HCEC 1CT (cell line): Measurements from ENCODE around the gene FAAP20.

Experiments used
- DNase-seq: peaks from one replicate; pipeline ENCODE4 v3.0.0-alpha.2; 2017

Gene FAAP20

DNA sequence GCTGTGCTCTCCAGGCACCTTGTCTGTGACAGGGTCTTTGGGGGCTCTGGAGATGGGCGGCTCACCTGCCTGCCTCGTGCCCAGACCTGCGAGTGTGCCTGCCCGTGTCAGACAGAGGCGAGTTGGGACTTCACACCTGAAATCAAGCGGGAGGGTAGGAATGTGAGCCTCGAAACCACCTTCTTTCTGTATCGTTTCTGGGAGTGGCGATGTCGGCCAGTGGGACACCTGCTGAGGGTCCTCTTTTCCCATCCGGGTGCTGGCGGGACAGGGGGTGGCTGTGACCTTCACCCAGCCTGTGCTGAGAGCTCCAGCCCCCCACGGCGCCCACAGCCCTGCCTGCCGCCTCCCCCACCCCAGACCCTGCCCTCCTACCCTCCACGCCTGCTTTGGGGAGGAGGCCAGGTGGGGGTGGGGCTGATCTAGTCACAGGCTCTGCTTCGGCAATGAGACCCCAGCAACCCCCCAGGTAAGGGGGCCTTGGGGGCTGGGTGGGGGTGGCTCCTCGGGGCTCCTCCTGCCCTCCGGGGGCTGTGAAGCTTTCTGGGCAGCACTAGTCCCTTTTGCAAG lies 15.6 kb upstream of the FAAP20 start:
- no peak for DNase-seq

DNA sequence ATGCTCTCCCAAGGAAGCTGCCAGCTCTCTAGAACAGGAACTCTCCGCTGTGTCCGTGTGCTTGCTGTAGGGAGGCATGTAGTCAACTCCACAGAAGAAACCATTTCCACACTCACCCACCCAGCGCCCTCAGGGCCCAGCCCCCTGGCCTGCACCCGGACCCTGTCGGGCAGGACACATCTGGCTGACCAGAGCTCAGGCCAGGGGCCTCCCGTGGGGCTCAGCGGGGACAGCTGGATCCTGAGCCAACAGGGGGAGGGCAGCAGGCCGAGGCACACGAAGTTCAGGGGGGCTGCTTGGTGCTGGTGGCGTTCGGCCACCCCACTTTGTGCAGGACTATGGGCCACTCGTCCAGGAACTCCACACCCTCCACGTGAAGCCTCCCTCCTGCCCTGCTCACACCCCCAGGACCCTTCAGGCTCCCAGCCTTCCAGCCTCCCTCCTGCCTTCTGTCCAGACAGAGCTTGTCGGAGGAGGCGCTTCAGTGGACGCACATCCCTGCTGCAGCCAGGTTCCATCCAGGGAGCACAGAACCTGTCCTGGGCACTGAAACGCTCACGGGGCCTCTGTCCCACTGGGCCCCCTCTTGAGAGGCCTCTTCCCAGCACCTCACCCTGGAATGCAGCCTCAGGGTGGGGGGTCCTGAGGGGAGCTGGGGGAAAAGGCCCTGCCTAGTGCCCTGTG lies 15.0 kb upstream of the FAAP20 start:
- no peak for DNase-seq

DNA sequence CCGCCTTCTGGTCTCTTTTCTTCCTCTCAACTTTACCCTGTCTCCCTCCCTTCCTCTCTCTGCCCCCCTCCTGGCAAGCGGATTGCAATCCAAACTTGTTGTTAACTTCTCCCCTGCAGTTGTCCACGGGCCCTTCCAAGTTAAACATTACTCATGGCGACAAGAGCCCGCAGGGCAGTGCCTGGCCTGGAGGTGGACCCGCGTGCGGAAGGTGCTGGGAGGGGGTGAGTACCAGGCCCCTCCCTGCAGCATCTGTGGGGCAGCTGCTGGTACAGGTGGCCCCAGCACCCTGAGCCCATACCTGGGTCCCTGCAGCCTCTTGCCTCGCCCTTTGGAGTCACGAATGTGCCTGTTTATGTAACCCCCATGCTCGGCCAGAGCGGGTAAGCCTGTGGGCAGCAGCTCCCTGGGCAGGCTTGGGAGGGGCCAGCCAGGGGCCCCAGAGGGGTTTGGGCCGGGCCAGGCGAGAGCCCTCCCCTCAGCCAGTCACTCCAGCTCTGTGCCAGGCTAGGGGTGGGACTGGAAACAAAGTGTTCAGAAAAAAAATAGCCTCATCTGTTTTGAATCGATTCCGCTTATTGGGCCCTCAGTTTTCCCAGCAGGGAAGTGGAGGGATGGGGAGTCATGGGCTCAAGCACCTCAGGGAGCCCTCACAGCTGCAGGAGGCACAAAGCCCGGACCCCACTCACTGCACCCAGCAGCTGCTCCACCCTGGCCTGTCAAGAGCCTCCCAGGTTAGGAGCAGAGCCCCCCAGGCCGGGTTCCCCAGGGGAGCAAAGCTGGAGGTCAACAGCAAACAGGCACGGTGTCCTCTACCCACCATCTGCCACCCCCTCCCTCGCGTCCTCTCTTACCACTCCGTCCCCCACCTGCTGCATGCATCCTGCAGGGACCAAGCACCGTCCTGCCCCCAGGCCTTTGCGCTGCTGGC lies 14.0 kb upstream of the FAAP20 start:
- peak; percentile 22 for DNase-seq

DNA sequence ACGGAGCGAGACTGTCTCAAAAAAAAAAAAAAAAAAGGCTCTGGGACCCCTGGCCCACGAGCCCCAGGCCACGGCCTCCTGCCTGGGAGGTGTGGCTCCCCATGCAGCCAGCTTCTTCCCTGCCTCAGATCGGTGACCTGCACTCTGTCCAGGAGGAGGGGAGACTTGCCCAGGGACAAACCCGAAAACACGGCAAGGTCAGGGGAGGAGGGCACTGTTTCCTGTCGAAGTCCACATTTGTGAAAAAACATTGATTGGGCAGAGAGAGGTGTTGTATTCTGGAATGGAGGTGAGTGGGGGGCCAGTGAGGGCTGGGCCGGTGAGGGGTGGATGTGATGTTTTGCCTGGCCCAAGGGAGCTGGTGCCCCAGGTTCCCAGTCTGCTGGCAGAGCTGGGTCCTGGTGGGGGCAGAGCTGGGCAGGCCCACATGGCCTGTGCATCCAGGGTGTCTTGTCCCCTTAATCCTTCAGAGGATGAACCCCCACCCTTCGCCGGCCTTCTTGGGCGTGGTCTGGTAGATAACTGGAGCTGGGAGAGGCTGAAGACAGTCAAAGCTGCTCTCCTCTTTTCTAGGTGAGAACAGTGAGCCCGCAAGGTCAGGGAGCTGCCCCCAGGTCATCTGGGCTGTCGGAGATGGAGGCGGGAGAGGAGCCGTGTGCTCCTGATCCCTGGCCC lies 12.4 kb upstream of the FAAP20 start:
- DNase-seq = no peak

DNA sequence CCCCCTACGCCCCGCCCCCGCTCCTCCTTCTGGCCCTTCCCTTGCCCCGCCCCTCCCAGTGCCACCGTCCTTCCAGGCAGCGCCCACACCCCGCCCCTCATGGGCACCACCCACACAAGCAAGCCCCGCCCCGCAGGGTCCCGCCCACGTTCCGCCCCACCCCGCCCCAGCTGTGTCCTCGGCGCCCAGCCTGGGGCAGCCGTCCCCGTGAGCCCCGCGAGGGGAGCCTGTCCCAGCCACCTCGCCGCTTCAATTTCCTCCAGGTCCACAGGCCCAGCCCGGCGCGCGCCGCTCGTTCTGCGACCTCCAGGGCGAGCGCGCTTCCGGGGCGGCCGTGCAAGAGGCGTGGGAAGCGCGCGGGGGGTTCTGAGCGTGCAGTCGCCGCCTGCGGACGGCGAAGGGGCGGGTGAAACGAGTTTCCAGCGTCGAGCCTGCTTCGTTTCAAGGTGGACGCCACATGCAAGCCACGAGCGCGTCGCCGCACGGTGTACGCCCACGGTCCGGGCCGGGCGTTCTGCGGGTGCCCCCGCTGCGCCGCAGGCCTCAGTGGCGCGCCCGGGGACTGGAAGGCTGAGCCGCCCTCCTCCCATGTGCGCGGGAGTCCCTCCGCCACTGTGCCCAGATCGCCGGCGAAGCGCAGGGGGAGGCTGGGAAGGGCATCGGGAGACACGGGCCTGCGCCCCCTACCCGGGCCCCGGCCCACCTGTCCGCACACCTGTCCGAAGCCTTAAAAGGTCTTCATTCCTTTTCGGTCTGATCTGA lies 10.8 kb upstream of the FAAP20 start:
- DNase-seq = peak; percentile 93

DNA sequence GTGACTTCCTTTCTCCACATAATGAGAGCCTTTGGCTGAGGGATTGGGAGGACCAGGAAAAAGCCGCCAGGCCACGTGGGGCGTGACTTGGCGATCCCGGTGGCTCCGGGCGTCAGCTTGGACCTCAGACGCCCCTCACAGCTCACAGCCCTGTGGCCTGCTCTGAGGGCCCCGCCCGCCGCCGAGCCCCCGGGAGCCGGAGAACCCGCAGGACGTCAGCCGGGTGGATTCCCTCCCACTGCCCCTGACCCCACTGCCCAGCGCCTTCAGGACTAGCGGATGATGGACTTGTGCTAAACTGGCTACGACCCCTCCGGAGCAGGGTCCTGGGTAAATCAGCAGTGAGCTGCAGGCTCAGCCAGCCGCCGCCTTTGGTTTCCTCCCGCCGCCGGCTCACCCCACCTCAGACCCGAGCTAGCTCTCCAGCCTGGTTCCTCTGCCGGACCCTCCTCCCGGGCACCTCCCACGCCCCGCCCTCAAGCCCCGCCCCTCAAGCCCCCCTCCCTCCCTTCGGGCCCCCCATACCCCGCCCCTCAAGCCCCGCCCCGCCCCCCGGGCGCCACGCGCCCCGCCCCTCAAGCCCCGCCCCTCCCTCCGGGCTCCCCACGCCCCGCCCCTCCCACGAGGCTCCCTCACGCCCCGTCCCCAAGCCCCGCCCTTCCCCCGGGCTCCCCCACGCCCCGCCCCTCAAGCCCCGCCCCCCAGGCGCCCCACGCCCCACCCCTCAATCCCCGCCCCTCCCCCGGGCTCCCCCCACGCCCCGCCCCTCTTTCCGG lies 10.0 kb upstream of the FAAP20 start:
- DNase-seq = no peak

DNA sequence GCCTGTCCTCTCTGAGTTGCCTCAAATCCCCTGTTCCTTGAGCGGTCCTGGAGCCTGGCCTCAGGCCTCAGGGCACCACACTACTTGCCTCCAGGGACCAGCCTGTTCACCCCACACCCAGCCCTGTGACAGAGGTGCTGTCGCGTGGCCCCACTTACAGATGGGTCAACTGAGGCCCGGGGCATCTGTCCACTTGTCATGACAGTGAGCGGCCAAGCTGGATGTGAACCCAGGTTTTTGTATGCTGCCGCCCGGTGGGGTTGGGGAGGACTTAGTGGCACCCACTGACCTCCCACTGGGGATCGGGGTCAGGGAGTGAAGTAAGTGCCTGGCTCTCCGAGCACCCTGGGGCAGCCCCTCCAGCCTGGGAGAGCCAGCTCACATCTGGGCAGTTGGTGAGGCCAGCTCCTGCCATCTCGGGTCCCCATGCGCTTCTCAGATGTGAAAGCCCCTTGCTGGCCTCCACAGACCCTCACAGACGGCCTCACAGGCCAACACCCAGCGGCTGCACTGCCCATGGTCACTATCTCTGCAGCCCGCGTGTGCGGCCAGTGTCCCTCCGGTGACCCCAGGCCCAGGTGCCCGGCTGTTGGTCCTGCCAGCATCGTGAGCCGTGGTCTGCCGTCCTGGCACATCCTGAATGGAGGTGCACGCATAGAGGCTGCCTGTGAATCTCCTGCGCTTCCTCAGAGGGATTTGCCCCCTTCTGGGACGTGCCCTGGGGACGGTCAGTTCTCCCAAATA lies 9.3 kb upstream of the FAAP20 start:
- no peak for DNase-seq

DNA sequence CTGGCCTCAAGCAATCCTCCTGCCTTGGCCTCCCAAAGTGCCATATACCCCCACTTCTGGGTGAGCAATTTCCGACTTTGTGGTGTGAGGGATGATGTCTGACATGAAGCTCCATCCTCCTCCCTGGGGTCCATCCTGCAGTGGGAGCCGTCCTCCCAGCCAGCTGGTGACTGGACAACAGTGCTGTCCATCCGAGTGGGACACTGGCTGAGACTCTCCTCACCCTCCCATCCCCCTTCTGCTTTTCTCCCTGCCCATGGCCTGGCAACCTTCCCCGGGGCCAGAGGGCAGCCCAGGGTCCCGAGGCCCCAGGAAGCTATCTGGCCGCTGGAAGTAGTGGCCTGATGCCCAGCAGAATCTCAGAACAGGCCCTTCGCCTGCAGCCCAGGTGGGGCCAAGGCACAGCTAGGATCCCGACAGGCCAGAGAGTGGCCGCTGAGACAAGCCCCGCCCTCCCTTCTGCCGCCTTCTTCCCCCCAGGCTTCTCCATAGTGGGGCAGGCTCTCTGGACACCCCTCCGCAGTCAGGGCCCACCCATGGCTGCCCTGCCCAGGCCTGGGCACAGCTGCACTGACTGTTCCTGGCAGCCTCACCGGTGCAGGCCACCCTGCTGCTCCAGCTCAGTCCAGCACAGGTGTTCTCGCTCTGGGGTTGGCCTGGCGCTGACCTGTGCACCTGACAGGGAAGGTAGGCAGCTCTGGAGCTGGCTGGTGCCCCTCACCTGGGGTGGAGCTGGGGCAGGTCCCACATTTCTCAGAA lies 8.4 kb upstream of the FAAP20 start:
- DNase-seq = no peak

DNA sequence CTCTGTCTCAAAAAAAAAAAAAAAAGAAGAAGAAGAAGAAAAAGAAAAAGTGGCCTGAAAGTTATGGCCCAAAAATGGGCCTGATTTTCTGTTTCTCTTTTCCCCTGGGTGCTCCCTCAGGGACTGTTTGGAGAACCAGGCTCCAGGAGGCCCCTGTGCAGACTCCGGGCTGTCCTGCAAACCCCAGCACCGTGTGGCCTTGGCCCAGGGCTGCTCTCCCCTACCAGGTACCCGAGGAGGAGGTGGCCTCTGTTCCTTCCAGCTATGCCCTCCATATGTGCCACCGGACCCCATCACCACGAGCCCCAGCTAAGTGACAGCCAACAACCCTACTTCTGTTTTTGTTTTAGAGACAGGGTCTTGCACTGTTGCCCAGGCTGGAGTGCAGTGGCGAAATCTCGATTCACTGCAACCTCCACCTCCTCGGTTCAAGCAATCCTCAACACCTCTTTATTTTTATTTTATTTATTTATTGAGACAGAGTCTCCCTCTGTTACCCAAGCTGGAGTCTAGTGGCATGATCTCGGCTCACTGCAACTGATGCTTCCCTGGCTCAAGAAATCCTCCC lies 7.5 kb upstream of the FAAP20 start:
- no peak for DNase-seq

DNA sequence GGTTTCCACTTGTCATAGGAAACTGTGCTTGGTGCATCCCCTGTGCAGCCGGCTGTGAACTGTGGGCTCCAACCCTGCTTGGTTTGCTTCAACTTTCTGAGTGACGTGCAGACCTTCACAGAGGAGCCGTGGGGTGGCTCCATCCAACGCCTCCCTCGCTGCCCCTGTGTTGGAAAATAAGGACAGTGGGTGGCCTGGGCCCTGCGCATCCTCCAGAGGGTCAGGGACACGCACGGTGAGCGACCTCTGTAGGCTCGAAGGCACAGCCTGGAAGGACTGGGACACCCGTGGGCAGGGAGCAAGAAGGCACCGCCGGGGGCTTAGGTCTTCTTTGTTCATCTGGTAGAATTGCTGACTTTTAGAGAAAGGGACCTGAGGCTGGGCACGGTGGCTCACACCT lies 6.5 kb upstream of the FAAP20 start:
- no peak for DNase-seq

DNA sequence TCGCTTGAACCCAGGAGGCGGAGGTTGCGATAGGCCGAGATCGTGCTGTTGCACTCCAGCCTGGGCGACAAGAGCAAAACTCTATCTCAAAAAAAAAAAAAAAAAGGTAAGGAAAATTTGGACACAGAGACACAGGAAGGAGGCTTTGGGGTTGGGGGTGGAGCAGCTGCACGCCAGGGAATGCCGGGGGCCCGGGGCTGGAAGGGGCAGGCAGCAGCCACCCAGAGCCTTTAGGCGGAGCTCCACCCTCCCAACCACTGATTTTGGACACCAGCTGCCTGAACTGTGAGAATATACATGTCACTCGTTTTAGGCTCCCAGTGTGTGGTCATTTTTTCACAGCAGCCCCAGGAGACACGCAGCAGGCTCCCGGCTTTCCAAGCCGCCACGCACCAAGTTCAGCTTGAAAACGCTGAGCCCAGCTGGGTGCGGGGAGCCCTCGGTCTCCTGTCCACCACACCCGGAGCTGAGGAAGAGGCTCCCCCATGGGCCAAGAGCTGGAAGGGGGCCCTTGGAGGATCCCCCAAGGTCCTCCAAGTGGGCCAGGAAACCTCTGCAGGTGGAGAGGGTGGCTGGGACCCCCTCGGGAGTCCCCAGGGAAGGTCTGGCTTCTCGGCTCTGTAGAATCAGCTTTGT lies 5.9 kb upstream of the FAAP20 start:
- DNase-seq = no peak

DNA sequence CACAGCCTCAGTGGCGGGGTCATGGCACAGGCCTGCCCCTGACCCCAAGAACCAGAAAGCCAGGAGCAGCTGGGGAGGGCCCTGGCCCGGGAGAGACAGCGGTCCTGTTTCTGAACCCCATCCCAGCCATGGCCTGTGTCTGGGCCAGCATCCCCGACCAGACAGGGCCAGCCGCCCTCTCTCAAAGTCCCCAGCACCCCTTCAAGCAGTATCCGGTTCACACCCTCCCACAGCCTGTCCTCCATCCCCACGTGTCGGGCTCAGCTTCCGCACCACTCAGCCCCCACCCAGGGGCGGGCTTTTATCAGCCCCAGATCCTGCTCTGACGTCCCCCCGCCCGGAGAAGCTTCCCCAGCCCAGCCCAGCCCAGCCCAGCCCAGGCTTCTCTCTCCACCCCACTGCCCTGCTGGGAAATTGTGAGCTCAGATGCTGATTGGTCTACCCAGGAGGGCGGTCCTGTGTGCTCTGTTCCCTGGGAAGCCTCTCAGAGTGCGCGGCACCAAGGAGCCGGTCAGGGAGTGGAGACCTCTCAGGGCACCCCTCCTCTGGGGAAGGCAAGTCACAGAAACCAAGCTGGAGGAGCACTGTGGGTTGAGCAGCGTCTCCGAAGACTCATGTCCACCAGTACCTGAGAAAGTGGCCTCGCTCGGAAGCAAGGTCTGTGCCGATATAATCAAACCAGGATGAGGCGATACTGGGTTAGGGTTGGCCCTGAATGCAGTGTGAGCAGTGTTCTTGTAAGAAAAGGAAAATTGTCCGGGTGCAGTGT lies 4.7 kb upstream of the FAAP20 start:
- DNase-seq = peak; percentile 84

DNA sequence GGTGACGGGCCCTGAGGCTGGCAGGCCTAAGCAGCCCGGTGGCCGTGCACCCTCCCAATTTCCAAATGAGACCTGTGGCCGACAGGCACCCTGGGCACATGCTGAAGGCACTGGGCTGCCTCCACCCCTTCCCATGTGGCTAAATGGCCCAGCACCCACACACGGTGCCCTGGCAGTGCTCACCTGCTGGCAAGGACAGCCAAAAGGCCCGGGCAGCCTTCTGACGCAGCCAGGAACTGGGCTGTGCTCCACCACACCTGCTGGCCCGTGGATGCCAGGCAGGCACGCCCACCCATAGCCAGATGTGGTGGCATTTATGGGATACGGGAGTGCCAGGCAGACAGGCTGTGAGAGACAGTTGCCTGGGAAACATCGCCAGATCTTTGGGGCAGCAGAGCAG lies 4.0 kb upstream of the FAAP20 start:
- no peak for DNase-seq

DNA sequence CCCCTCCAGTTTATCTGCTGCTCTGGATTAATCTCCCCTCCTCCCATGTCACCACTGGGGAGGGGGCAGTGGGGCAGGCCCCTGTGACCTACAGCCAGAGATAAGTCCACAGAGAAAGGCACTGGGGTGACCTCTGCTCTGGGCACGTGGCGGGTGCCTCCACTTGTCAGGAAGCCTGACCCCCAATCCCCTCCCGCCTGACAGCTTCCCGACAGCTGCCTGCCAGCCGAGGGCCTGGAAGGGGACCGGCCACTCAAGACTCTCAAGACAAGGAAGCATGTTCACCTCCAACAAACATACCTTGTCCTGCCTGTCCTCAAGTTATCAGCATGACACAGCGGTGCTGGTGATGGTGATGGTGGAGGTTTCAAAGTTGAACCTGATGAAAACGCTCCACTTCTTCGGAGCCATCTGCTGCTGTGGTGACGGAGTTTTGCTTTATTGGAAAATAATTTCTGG lies 3.2 kb upstream of the FAAP20 start:
- DNase-seq = no peak

DNA sequence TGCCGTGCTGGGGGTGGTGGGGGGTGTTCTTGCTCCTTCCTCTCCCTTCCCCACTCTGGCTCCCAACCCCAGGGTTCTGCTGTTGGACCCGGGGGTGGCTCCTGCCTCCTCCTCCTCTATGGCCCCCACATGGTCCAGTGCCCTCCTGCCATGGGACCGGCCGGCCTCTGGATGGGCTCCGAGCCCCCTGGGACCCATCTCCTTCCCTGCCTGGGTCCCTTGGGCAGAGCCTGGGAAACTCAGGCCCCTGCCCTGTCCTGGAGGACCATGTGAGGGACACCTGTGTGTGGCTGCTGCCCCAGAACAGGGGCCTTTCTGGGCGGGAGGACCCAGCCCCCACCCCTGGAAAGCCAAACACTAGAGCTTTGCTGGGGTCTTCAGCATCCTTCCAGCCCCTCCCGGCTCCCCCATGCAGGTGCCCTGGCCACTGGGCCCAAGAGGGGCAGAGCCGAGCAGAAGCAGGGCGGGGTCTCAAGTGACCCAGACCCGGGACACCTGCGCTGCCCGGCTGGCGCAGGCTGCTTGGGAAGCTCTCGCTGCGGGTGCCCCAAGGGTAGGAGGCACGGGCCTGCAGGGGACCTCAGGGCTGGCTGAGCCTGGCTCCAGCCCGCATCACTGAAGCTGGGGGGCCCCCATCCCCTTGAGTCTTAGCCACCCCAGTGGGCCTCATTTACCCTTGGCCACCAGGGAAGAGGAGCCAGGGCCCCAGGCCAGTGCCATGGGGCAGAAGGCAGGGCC lies 2.5 kb upstream of the FAAP20 start:
- no peak for DNase-seq

DNA sequence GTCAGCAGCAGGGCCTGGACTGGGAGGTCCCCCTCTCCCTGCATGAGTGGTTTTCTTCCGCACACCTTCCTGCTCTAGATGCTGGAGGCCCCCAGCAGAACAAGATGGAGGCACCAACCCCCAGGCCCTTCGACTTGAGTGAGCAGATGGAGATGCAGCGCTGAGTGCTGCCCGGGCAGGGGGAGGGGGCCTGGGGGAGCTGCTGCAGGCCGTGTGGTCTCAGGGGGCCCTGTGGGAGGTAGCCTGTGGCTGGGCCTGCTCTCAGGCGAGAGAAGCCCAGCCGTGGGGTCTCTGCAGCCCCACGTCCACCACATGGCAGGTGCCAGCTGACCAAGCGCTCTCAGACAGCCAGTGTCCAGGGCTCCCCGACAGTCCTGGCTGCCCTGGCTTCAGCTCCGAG lies 1.2 kb upstream of the FAAP20 start:
- DNase-seq = no peak

DNA sequence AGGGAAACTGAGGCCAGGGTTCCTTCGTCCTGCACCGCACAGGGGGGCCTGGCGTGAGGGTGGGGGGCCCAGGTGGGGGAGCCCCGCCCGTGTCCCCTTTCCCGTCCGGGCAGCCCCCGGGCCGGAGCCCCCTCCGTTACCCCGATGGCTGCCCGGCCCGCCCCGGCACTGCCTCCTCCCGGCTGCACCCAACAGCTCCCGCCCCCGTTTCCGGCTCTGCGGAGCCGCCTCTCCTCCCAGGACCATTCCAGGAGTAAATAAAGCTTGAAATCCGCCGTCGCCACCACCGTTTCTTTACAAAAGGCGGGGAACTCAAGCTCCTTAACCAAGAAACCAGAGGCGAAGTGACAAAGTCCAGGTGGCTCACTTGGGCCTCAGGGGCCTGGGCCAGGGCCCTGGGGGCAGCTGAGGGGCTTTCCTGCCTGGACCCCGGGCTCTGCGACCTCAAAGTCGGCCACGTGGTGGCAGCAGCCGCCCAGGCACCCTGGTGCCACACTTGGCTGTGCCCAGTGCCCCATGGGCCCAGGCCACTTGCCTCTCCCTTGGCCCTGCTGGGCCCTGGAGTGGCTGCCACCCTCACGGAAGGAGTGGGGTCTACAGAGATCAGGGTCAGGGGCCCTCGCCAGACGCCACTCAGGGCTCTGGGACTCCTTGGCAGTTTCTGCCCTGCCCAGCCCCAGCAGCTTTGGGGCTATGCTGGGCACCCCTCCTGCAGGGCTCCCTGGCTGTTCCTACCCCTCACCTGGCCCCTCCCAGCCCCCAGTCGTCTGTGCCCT lies 514 bp upstream of the FAAP20 start:
- DNase-seq = peak; percentile 90
